GM21576 (cell line): ENCODE results near the gene CCDC124.

Experiments
- ATAC-seq: cut with Tn5 transposase; IDR thresholded peaks from one replicate; pipeline ENCODE4 v1.9.1; 2021; ENCODE audit warnings: mild to moderate bottlenecking, moderate library complexity; ENCODE audit not compliant: unreplicated experiment

The CCDC124 gene

DNA sequence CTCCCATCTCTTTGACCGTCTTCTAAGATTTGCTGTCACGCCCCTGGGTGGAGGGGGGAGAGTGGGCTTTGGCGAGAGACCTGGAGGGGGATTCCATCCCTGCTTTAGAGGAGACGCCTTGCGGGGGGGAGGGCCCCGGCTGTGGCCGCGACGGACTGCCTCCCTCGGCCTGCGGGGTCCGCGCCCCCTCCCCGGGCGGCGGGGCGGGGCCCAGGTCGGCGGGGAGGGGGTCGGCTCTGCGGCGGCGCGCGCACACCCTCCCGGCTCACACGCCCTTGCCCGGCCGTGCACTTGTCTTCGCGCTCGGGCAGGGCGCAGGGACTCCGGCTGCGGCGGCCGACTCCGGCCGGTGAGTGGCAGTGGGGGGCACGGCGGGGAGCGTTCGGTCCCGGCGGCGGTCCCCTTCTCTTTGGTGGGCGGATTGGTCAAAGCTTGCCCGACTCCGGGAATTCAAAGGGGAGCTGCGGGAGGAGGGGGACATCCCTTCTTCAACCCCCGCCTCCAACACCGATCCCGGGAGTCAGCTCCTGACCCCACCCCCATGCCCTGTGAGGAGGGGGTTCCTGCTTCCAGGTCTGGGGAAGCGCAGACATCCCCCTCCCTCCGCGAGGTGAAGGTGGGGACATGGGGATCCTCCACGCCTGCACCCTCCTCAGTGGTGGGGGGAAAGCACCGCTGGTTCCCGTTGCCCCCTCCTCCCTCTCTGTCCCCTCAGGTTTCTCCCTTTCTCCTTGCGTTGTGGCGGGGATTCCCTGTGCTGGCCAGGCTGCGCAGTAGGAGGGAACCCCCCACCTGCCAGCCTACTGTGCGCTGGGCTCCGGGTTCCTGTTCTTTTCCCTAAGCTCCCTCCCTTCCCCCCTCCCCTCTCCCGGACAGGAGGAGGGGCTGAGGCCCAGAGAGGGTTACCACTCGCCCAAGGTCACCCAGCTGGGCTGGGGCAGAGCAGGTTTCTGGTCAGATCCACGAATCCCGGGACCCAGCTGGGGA is 19.5 kb downstream of the CCDC124 start:
- ATAC-seq: no peak

GRCh38 chr19:17953316-17953801 is 20.5 kb downstream of the CCDC124 start:
- ATAC-seq: no peak

DNA sequence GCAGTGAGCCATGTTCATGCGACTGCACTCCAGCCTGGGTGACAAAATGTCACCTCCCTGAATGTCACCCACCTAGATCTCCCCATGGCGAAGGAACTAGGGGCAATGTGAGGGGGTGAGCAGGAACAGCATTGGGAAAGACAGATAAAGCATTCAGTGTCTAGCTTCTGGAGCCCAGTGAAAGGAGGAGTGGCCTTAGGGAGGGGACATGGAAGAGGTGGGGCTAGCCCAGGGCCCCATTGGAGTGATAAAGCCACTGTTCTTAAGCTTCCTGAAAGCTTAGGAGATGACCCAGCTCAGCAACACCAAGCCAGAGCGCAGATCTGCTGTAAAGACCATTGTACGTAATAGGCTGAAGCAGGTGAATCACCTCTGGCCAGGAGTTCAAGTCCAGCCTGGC is 21.1 kb downstream of the CCDC124 start:
- ATAC-seq: no peak

- ATAC-seq: no peak
Measured at GRCh38 chr19:17954401-17954800, 21.6 kb downstream of the CCDC124 start.

DNA sequence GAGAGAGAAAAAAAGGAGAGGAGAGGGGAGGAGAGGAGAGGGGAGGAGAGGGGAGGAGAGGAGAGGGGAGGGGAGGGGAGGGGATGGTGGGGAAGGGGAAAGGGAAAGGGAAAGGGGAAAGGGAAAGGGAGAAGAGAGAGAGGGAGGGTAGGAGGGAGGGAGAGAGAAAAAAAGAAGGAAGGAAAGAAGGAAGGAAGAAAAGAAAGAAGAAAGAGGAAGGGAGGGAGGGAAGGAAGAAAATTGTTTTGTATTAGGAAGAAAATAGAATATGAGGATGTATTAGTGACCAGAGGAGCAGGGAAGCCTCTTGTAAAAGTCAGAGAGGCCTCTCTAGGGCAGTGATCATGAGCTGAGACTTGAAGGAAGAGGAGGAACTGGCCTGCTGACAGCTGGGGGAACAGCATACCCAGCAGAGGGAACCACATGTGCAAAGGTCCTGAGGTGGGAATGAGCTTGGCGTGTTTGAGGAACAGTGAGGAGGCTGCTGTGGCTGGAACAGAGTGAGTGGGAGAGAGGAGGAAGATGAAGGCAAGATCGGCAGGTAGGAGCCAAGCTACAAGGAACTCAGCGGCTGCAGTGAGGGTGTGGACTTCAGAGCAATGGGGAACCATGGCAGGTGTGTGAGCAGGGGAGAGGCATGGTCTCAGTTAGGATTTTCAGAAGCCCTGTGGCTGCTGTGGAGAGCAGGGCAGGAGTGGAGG is 24.5 kb downstream of the CCDC124 start:
- ATAC-seq: no peak

DNA sequence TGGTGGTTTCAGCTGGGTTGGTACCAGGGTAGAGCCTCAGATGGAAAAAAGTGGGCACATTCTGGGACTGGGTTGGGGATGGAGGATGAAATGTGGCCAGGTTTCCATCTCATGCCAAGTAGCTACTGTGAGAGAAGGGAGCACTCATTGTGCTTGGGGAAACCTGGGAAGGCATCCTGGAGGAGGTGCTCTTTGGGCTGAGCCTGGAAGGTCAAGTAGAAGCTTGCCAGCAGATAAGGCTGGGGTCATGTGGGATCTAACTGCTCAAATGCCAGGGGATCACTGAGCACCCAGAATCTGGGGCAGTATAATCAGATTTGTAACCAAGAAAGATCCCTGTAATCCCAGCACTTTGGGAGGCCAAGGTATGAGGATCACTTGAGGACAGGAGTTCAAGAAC is 25.1 kb downstream of the CCDC124 start:
- no peak for ATAC-seq

GRCh38 chr19:17963936-17964691 is 31.3 kb downstream of the CCDC124 start:
- ATAC-seq: no peak

GRCh38 chr19:17965370-17966128 is 32.7 kb downstream of the CCDC124 start:
- no peak for ATAC-seq

DNA sequence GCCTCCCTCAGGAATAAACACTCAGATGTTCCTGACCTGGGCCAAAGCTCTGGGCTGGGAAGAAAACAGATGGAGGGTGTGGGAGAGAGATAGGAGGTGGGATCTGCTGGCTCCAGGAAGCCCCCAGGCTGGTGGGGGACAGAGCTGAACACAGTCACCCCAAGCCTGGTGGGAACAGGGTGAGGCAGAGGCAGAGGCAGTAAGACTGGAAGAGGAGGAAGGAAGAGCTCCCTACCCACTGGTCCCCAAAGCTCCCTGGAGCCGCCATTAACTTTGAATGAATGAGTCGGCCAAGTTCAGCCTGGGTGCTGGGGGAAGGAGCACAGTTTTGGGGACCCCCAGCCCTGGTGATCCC is 33.3 kb downstream of the CCDC124 start:
- ATAC-seq: no peak

GRCh38 chr19:17966550-17967256 is 33.9 kb downstream of the CCDC124 start, which contains the start of gene KCNN1:
Gene KCNN1, plus strand, starts transcription at chr19:17967107. Its CDS starts 6,782 bp downstream, at chr19:17973889.
- no peak for ATAC-seq

- ATAC-seq: no peak
Measured at GRCh38 chr19:17967257-17968051, 34.6 kb downstream of the CCDC124 start.

DNA sequence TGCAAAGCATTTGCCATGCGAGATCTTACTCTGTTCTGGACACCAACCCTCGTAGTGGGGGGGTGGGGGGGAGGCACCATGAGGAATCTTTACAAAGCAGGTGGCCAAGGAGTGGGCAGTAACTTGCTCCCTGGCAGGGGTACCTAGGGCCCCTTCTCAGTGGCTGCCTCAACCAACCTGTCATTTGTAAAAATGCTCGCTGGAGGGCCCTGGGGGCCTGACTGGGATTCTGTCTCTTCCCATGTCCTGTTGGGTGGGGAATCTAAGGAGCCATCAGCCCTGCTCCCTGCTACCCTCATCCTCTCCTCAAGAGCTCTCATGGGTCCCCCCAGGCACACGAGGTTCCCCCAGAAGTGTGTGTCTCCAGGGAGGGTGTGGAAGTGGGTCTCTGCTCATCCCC is 35.5 kb downstream of the CCDC124 start:
- ATAC-seq: no peak

DNA sequence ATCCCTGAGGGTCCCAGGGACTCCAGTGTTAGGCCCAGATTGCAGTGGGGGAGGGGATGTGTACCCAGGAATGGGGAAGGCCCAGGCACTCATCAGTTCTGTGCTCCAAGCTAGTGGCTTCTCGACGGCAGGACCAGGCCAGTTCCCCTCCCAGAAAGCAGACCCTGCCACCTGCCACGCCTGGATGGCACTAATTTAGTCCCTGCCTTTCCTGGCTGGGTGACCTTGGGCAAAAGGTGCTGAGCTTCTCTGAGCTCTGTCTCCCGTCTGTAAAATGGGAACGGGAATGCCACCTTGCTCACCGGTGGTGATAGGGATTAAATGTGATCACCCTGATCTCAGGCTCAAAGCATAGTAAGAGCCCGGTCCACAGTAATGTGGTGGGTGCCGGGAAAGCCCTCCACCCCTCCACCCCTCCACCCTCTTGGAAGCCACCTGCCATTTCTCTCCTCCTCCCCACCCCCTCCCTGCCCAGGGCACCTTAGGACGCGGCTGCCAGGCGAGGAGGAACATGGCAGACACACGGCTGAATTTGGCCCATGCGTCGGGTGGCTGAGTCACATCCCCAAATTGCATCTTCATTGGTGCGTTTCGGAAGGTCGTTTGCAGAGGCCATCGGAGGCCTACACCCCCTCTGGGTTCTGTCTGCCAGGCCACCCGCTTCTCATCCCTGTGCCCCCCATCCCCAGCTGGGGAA is 36.4 kb downstream of the CCDC124 start:
- no peak for ATAC-seq

- no peak for ATAC-seq
Measured at GRCh38 chr19:17972230-17972629, 39.4 kb downstream of the CCDC124 start.

- ATAC-seq: no peak
Measured at GRCh38 chr19:17973759-17974158, 40.9 kb downstream of the CCDC124 start.

DNA sequence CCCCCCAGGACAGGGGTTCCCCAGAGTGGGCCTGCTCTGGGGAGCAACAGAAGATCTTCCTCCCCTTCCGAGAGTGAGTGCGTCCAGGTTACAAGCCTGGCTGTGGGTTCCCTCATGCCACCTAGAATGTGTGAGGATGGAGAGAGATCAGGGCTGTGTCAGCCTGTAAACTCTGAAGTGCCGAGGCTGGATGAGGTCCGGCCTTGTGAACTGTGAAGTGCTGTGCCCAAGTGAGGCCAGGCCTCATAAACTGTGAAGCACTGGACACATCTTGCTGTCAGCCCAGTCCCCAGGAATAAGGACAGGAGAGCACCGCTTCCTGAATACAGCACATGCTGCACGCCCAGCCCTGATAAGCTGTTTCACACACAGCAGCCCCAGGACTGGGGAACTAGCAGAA is 41.7 kb downstream of the CCDC124 start:
- ATAC-seq: no peak

GRCh38 chr19:17975032-17975431 is 42.2 kb downstream of the CCDC124 start:
- no peak for ATAC-seq

GRCh38 chr19:17977021-17977420 is 44.2 kb downstream of the CCDC124 start:
- ATAC-seq: no peak
